CD4-positive, alpha-beta T cell (primary cell): ENCODE results near the gene ITFG2. TPM values are rescaled to one million over a fixed set of nuclear protein-coding genes. Genes with fewer than 3 reads are reported as not detected.
A peak's percentile ranks its signal among the peaks of the same experiment; 100 is the strongest.

Source experiments
- ATAC-seq: fragments of 200-7000 bp; cut with Tn5 transposase; one replicate; pipeline ENCODE4 v1.10.0; 2022; ENCODE audit warnings: mild to moderate bottlenecking; ENCODE audit not compliant: poor library complexity
- CTCF ChIA-PET: fragments of 350-600 bp; sonication (Branson Sonifier 250); formaldehyde crosslinking; loops from one replicate; lab custom pipeline; 2021; ENCODE audit warnings: antibody characterized with exemption, inconsistent platforms; lab: Charles Lee
- POLR2A ChIA-PET: fragments of 350-600 bp; sonication (Branson Sonifier 250); formaldehyde crosslinking; loops from one replicate; lab custom pipeline; 2021; ENCODE audit warnings: antibody characterized with exemption, inconsistent platforms; lab: Charles Lee
- DNase-seq, 14 experiments: peaks; one replicate each; pipeline ENCODE4 v3.0.0-alpha.2; 2013 to 2020; ENCODE audit warnings: mixed read lengths in 2 of 14
- H3K27ac ChIP-seq, 2 donors: one replicate each; pipeline versions ENCODE4 v1.5.1 to v1.7.0; 2013; ENCODE audit warnings: low read length in 2 of 2, low read depth in 1 of 2, mild to moderate bottlenecking in 1 of 2
- H3K27me3 ChIP-seq, 2 experiments: 1 replicate in 1 of 2; 2 replicates in 1 of 2; pipeline versions ENCODE4 v1.6.1 to v1.7.0; 2013; ENCODE audit warnings: low read length in 2 of 2, control low read depth in 1 of 2, mild to moderate bottlenecking in 1 of 2, moderate library complexity in 1 of 2; ENCODE audit not compliant: insufficient read depth in 2 of 2, control insufficient read depth in 1 of 2
- H3K36me3 ChIP-seq: one replicate; pipeline ENCODE4 v1.6.1; 2013; ENCODE audit warnings: low read length, control low read depth; ENCODE audit not compliant: insufficient read depth
- H3K4me1 ChIP-seq: one replicate; pipeline ENCODE4 v1.6.1; 2013; ENCODE audit warnings: low read length, control low read depth; ENCODE audit not compliant: insufficient read depth
- H3K4me3 ChIP-seq: one replicate; pipeline ENCODE4 v1.5.1; 2013; ENCODE audit warnings: mild to moderate bottlenecking, low read length, moderate library complexity
- H3K9me3 ChIP-seq, 2 experiments: 1 replicate in 1 of 2; 2 replicates in 1 of 2; pipeline versions ENCODE4 v1.6.1 to v1.7.0; 2013; ENCODE audit warnings: low read length in 2 of 2, mild to moderate bottlenecking in 2 of 2, control low read depth in 1 of 2, moderate library complexity in 1 of 2; ENCODE audit not compliant: control insufficient read depth in 1 of 2, insufficient read depth in 1 of 2
- H3K27ac Mint-ChIP-seq: one replicate; pipeline ENCODE4 v1.8.0; 2020; ENCODE audit warnings: mixed read lengths
- H3K27me3 Mint-ChIP-seq: one replicate; pipeline ENCODE4 v1.8.0; 2021; ENCODE audit warnings: mixed read lengths
- H3K36me3 Mint-ChIP-seq: one replicate; pipeline ENCODE4 v1.8.0; 2021; ENCODE audit warnings: low read depth, mixed read lengths
- H3K4me1 Mint-ChIP-seq: one replicate; pipeline ENCODE4 v1.8.0; 2021; ENCODE audit warnings: low read depth, mixed read lengths
- H3K4me3 Mint-ChIP-seq: one replicate; pipeline ENCODE4 v1.8.0; 2020; ENCODE audit warnings: mild to moderate bottlenecking, mixed read lengths
- H3K9me3 Mint-ChIP-seq: one replicate; pipeline ENCODE4 v1.8.0; 2020; ENCODE audit warnings: mixed read lengths
- intact Hi-C, 2 experiments: fragments of 100-400 bp; cut with DNase I in 1 of 2; cut with micrococcal nuclease in 1 of 2; formaldehyde crosslinking; loops; one replicate each; pipeline versions ENCODE4 v1.15.1 to v1.9.0; 2023 to 2025; cut with DNase I, micrococcal nuclease
- total RNA-seq, 174 experiments: library from RNA in 2 of 174; stranded (reverse) in 2 of 174; gene quantifications; one replicate each; pipeline ENCODE4 v1.2.3 and lab custom pipeline; 2021 to 2026
- TF ChIP-seq, protein P1 (sequence below): fragments of 200-600 bp; IDR thresholded peaks from one replicate; pipeline ENCODE4 v1.8.0; 2022; ENCODE audit warnings: antibody characterized with exemption, mild to moderate bottlenecking

Gene ITFG2
- total RNA-seq, 2 experiments from 2014 or later: 61.3 to 68.5 TPM

DNA sequence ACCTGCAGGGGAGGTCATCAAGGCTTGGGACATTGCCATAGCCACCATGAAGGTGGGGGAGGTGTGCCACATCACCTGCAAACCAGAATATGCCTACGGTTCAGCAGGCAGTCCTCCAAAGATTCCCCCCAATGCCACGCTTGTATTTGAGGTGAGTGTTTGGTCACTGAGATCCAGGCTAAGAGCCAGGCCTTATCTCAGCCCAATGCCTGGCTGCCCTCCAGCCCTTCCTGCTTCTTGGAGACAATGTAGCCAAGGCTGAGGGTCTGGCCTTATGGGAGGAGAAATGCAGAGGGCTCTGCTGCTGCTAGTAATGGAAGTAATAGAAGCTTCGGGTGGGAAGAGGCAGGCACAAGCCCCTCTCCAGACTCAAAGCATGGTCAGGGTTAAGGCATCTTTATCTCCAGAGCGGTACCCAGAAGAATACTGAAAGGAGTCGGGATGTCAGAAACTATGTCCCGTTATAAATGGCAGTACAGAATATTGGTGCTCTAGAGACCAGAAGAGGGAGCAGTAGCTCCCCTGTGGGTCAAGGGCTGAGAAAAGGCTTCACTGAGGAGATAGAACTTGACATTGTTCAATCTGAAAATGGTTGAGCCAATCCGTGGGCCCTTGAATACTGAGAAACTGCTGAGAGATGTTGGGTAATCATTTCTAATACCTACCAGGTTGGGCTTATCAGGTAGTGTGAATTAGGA lies 14.6 kb upstream of the ITFG2 start:
- no peak for ATAC-seq
- peaks cover 52% of the 10 kb centered on the region for H3K36me3 ChIP-seq

DNA sequence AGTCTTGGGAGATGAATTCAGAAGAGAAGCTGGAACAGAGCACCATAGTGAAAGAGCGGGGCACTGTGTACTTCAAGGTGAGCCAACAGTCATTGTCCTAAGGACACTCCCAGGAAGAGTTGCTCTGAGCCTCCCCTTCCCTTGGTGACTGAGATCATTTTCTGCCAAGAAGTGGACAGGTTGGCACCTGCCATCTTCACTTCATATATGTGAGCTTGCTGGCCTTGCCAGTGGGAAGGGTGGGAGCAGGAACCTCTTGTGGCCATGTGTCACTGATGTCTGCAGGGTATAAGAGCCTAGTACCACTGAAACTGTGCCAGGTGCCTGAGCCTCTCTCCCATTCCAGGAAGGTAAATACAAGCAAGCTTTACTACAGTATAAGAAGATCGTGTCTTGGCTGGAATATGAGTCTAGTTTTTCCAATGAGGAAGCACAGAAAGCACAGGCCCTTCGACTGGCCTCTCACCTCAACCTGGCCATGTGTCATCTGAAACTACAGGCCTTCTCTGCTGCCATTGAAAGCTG lies 12.4 kb upstream of the ITFG2 start:
- Histone ChIP-seq H3K36me3 (peaks cover 73% of the 10 kb centered on the region), H3K4me3 (no peak overlapping the region), H3K9me3 (no peaks in the 10 kb centered on the region), H3K27ac (no peak overlapping the region), H3K4me1 (peaks cover 18% of the 10 kb centered on the region), H3K27me3 (no peaks in the 10 kb centered on the region)
- peaks cover 92% of the 10 kb centered on the region for H3K36me3 Mint-ChIP-seq
- peaks cover 23% of the 10 kb centered on the region for H3K4me1 Mint-ChIP-seq
- intact Hi-C loops: loop anchor here in 1 of 2 experiments (10.0 kb wide), 1 partner anchor 1845 kb away; the partner anchor contains the start of genes AKAP3 and NDUFA9
- ChIA-PET POLR2A (interaction anchor here (1.2 to 1.3 kb wide), 2 partner anchors 13 to 77 kb away, joined by 3 read pairs; partner anchors contain the start of genes FOXM1 and RHNO1), CTCF (no interaction called here)
- H3K9me3 Mint-ChIP-seq: no peaks in the 10 kb centered on the region
- ATAC-seq (no peak), DNase-seq (no peak)
- H3K4me3 Mint-ChIP-seq: no peak overlapping the region
- H3K27me3 Mint-ChIP-seq: no peaks in the 10 kb centered on the region
- H3K27ac Mint-ChIP-seq: no peak overlapping the region
- TF ChIP-seq, protein P1, sequence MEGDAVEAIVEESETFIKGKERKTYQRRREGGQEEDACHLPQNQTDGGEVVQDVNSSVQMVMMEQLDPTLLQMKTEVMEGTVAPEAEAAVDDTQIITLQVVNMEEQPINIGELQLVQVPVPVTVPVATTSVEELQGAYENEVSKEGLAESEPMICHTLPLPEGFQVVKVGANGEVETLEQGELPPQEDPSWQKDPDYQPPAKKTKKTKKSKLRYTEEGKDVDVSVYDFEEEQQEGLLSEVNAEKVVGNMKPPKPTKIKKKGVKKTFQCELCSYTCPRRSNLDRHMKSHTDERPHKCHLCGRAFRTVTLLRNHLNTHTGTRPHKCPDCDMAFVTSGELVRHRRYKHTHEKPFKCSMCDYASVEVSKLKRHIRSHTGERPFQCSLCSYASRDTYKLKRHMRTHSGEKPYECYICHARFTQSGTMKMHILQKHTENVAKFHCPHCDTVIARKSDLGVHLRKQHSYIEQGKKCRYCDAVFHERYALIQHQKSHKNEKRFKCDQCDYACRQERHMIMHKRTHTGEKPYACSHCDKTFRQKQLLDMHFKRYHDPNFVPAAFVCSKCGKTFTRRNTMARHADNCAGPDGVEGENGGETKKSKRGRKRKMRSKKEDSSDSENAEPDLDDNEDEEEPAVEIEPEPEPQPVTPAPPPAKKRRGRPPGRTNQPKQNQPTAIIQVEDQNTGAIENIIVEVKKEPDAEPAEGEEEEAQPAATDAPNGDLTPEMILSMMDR: no peak

More for the DNA sequence above, 14.6 kb upstream of the ITFG2 start:
- Mint-ChIP-seq H3K27ac (peak overlapping the region; percentile 27), H3K9me3 (no peaks in the 10 kb centered on the region), H3K36me3 (peaks cover 69% of the 10 kb centered on the region), H3K4me3 (peak overlapping the region; percentile 73), H3K27me3 (no peaks in the 10 kb centered on the region), H3K4me1 (peaks cover 25% of the 10 kb centered on the region)
- Histone ChIP-seq H3K9me3 (no peaks in the 10 kb centered on the region), H3K27ac (no peak overlapping the region), H3K4me1 (peaks cover 26% of the 10 kb centered on the region), H3K4me3 (no peak overlapping the region), H3K27me3 (no peaks in the 10 kb centered on the region)
- intact Hi-C loops: loop anchor here in 1 of 2 experiments (1.0 to 10.0 kb wide), 4 partner anchors 12 to 793 kb away; partner anchors contain the start of genes DCP1B and TSPAN9
- POLR2A ChIA-PET: interaction anchor here (4.9 kb wide), 1 partner anchor 107 kb away, joined by 48 read pairs; no protein-coding TSS in a partner anchor
- DNase-seq: no peak
- TF ChIP-seq, protein P1: no peak
- CTCF ChIA-PET: no interaction called here

DNA sequence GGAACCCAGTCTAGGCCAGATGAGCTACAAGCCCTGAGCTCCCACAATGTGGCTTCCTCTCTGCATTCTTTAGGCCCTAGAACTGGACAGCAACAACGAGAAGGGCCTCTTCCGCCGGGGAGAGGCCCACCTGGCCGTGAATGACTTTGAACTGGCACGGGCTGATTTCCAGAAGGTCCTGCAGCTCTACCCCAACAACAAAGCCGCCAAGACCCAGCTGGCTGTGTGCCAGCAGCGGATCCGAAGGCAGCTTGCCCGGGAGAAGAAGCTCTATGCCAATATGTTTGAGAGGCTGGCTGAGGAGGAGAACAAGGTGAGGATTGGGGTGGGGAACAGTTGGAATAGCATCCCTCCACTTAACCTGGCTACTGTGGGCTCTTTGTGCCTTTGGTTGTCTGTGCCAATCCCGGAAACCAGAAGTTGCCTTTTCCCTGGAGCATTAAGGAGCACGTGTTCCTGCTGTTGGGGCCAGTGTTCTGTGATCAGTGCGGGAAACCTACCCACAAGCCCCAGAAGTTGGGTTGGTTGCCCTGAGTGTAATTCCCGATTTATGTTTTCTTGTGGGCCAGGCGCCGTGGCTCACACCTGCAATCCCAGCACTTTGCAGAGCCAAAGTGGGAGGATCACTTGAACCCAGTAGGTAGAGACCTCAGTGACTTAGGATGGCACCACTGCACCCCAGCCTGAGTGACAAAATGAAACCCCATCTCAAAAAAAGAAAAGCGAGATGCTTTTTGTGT lies 11.3 kb upstream of the ITFG2 start:
- H3K4me1 Mint-ChIP-seq: peaks cover 21% of the 10 kb centered on the region
- no peaks in the 10 kb centered on the region for H3K9me3 ChIP-seq
- H3K4me1 ChIP-seq: peaks cover 13% of the 10 kb centered on the region
- H3K36me3 Mint-ChIP-seq: peaks cover 99% of the 10 kb centered on the region
- DNase-seq (no peak), ATAC-seq (no peak)
- ChIA-PET POLR2A (interaction anchor here (1.2 kb wide), 1 partner anchor 12 kb away, joined by 3 read pairs; no protein-coding TSS in a partner anchor), CTCF (no interaction called here)
- no peaks in the 10 kb centered on the region for H3K27me3 Mint-ChIP-seq
- no peak overlapping the region for H3K4me3 ChIP-seq
- H3K4me3 Mint-ChIP-seq: no peak overlapping the region
- intact Hi-C loops: loop anchor here in 1 of 2 experiments (10.0 kb wide), 1 partner anchor 1844 kb away; the partner anchor contains the start of genes AKAP3 and NDUFA9
- H3K27me3 ChIP-seq: no peaks in the 10 kb centered on the region
- H3K27ac Mint-ChIP-seq: no peak overlapping the region
- H3K36me3 ChIP-seq: peaks cover 75% of the 10 kb centered on the region
- no peak overlapping the region for H3K27ac ChIP-seq
- TF ChIP-seq, protein P1: no peak
- H3K9me3 Mint-ChIP-seq: no peaks in the 10 kb centered on the region
